ENCODE data around the gene MYO15B. TPM values are rescaled to one million over a fixed set of nuclear protein-coding genes. Genes with fewer than 3 reads are reported as not detected.

Gene MYO15B
- total and polyA plus RNA-seq, 2 donors (not counting 1 experiment from before 2014, with no cell fraction given): 452 to 1,019 TPM

- TF ChIP-seq, protein P1, sequence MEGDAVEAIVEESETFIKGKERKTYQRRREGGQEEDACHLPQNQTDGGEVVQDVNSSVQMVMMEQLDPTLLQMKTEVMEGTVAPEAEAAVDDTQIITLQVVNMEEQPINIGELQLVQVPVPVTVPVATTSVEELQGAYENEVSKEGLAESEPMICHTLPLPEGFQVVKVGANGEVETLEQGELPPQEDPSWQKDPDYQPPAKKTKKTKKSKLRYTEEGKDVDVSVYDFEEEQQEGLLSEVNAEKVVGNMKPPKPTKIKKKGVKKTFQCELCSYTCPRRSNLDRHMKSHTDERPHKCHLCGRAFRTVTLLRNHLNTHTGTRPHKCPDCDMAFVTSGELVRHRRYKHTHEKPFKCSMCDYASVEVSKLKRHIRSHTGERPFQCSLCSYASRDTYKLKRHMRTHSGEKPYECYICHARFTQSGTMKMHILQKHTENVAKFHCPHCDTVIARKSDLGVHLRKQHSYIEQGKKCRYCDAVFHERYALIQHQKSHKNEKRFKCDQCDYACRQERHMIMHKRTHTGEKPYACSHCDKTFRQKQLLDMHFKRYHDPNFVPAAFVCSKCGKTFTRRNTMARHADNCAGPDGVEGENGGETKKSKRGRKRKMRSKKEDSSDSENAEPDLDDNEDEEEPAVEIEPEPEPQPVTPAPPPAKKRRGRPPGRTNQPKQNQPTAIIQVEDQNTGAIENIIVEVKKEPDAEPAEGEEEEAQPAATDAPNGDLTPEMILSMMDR (IDR thresholded peaks at IDR 0.05): no peak
- TF ChIP-seq EZH2 (IDR thresholded peaks at IDR 0.05; ENCODE audit: borderline replicate concordance, insufficient read depth, low read depth, low read length, poor library complexity, severe bottlenecking): no peak
- Mint-ChIP-seq H3K27ac (no peak overlapping the region), H3K4me1 (peaks cover 14% of the 10 kb centered on the region), H3K27me3 (no peaks in the 10 kb centered on the region), H3K4me3 (no peak overlapping the region), H3K9me3 (ENCODE audit: insufficient read depth) (no peaks in the 10 kb centered on the region)
- DNase-seq (peak; percentile 12), ATAC-seq (ENCODE audit: low read depth) (no peak)
- Histone ChIP-seq H3K36me3 (replicated peaks in 1 of 2; ENCODE audit: control extremely low read depth in 1 of 2, control insufficient read depth in 1 of 2, extremely low read depth in 1 of 2, insufficient read depth in 2 of 2, low read length in 1 of 2) (peaks cover 0 to 14% of the 10 kb centered on the region in 2 experiments), H3K4me3 (ENCODE audit: control extremely low read depth in 1 of 5, extremely low read depth in 1 of 5, insufficient read depth in 1 of 5, low read depth in 2 of 5, low read length in 4 of 5) (no peak overlapping the region), H3K79me2 (ENCODE audit: control insufficient read depth, insufficient read depth, low read length) (no peaks in the 10 kb centered on the region), H3K9me3 (ENCODE audit: control extremely low read depth in 1 of 3, control insufficient read depth in 2 of 3, insufficient read depth in 1 of 3, low read length in 2 of 3) (no peaks in the 10 kb centered on the region), H3K4me2 (replicated peaks; ENCODE audit: low read depth, low read length, poor library complexity, severe bottlenecking) (no peak overlapping the region), H3K27me3 (replicated peaks in 1 of 4; ENCODE audit: control extremely low read depth in 1 of 4, control insufficient read depth in 3 of 4, insufficient read depth in 4 of 4, low read length in 3 of 4) (no peaks in the 10 kb centered on the region), H2AFZ (ENCODE audit: insufficient read depth, low read depth, low read length, poor library complexity, severe bottlenecking) (no peak overlapping the region), H3K9ac (ENCODE audit: low read length) (no peak overlapping the region), H3K27ac (ENCODE audit: low read length in 2 of 2) (no peak overlapping the region), H3K4me1 (ENCODE audit: control insufficient read depth in 2 of 2, insufficient read depth in 2 of 2, low read length in 2 of 2) (peaks cover 9 to 18% of the 10 kb centered on the region in 2 donors), H4K20me1 (ENCODE audit: control insufficient read depth, insufficient read depth, low read length, poor library complexity, severe bottlenecking) (peaks cover 9% of the 10 kb centered on the region)
- ChIA-PET CTCF (interaction anchor here (1.1 to 19.7 kb wide), 4 partner anchors 12 to 175 kb away, joined by 3 to 389 read pairs (median 42); partner anchors contain the start of gene TMEM94), POLR2A (no interaction called here)
- 94% methylated on average over 27 of the region's 27 CpGs for WGBS (ENCODE audit: insufficient coverage)
- intact Hi-C loops (cut with micrococcal nuclease): no loop called here
These were observed 43.8 kb downstream of the MYO15B start for GRCh38 chr17:75631353-75631752.

DNA sequence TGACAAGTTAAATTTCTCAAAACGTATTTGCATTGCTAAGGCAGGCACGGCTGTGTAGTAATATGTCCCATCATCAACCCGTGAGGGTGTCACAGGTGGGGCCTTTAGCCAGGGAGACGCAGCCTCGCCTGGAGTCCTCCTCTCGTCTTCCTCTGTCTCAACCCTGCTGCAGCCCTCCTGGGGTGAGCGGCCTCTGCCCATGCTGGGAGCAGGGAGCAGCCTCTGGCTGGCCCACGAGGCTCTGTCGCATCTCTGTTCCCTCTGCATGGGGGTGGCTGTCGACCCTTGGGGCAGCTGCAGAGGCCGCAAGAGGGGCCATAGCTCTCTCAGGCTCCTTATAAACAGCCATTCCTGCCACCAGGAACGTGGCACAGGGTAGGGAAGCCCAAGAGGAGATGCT lies 44.8 kb downstream of the MYO15B start:
- Mint-ChIP-seq H3K4me3 (no peak overlapping the region), H3K27ac (no peak overlapping the region), H3K4me1 (peaks cover 13% of the 10 kb centered on the region), H3K27me3 (no peaks in the 10 kb centered on the region), H3K9me3 (ENCODE audit: insufficient read depth) (no peaks in the 10 kb centered on the region)
- intact Hi-C loops (cut with micrococcal nuclease): loop anchor here (2.0 kb wide), 1 partner anchor 20 kb away; no protein-coding TSS in a partner anchor
- ChIA-PET POLR2A (interaction anchor here (1.0 to 1.2 kb wide), 3 partner anchors 34 to 121 kb away, joined by 3 to 5 read pairs (median 3); partner anchors contain the start of genes RECQL5 and SAP30BP), CTCF (interaction anchor here (0.6 to 19.7 kb wide), 45 partner anchors 8 to 674 kb away, joined by 3 to 389 read pairs (median 6); partner anchors contain the start of genes GALK1, RECQL5, SAP30BP and TMEM94)
- H3K4me3 ChIP-seq (ENCODE audit: control extremely low read depth in 1 of 5, extremely low read depth in 1 of 5, insufficient read depth in 1 of 5, low read depth in 2 of 5, low read length in 4 of 5): no peak overlapping the region
- no peaks in the 10 kb centered on the region for H3K9me3 ChIP-seq (ENCODE audit: control extremely low read depth in 1 of 3, control insufficient read depth in 2 of 3, insufficient read depth in 1 of 3, low read length in 2 of 3)
- H4K20me1 ChIP-seq (ENCODE audit: control insufficient read depth, insufficient read depth, low read length, poor library complexity, severe bottlenecking): peaks cover 9% of the 10 kb centered on the region
- ATAC-seq (ENCODE audit: low read depth) (no peak), DNase-seq (no peak)
- no peaks in the 10 kb centered on the region for H3K79me2 ChIP-seq (ENCODE audit: control insufficient read depth, insufficient read depth, low read length)
- TF ChIP-seq EZH2 (IDR thresholded peaks at IDR 0.05; ENCODE audit: borderline replicate concordance, insufficient read depth, low read depth, low read length, poor library complexity, severe bottlenecking): no peak
- TF ChIP-seq, protein P1 (IDR thresholded peaks at IDR 0.05): no peak
- no peak overlapping the region for H2AFZ ChIP-seq (ENCODE audit: insufficient read depth, low read depth, low read length, poor library complexity, severe bottlenecking)
- no peak overlapping the region for H3K27ac ChIP-seq (ENCODE audit: low read length in 2 of 2)
- peaks cover 0 to 7% of the 10 kb centered on the region in 2 experiments for H3K36me3 ChIP-seq (replicated peaks in 1 of 2; ENCODE audit: control extremely low read depth in 1 of 2, control insufficient read depth in 1 of 2, extremely low read depth in 1 of 2, insufficient read depth in 2 of 2, low read length in 1 of 2)
- no peak overlapping the region for H3K9ac ChIP-seq (ENCODE audit: low read length)
- peaks cover 9 to 18% of the 10 kb centered on the region in 2 donors for H3K4me1 ChIP-seq (ENCODE audit: control insufficient read depth in 2 of 2, insufficient read depth in 2 of 2, low read length in 2 of 2)
- WGBS (ENCODE audit: insufficient coverage): 90% methylated on average over 12 of the region's 12 CpGs
- no peaks in the 10 kb centered on the region for H3K27me3 ChIP-seq (replicated peaks in 1 of 4; ENCODE audit: control extremely low read depth in 1 of 4, control insufficient read depth in 3 of 4, insufficient read depth in 4 of 4, low read length in 3 of 4)
- no peak overlapping the region for H3K4me2 ChIP-seq (replicated peaks; ENCODE audit: low read depth, low read length, poor library complexity, severe bottlenecking)
